Measurements from ENCODE around the gene MCOLN2. TPM values are rescaled to one million over a fixed set of nuclear protein-coding genes. Genes with fewer than 3 reads are reported as not detected.
A peak's percentile ranks its signal among the peaks of the same experiment; 100 is the strongest.

The MCOLN2 gene
- total RNA-seq, 1 donor = 1.7 TPM

DNA sequence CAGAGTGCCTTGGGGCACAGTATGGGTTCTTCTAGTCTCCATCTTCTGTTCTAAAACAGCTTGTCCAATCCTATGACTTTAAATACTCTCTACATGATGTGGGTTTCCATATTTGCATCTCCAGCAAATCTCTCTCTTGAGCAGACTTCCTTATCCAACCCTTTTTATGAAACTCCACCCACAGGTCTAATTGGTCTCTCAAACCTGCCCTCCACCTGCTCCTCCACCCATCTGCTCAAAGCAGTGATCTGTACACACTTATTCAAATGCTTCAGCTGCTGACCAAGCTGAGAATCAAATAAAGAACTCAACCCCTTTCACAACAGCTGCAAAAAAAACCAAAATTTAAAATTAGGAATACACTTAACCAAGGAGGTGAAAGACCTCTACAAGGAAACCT lies 11.5 kb downstream of the MCOLN2 start:
- DNase-seq (ENCODE audit: low read depth) = no peak
- TF ChIP-seq, protein P1, sequence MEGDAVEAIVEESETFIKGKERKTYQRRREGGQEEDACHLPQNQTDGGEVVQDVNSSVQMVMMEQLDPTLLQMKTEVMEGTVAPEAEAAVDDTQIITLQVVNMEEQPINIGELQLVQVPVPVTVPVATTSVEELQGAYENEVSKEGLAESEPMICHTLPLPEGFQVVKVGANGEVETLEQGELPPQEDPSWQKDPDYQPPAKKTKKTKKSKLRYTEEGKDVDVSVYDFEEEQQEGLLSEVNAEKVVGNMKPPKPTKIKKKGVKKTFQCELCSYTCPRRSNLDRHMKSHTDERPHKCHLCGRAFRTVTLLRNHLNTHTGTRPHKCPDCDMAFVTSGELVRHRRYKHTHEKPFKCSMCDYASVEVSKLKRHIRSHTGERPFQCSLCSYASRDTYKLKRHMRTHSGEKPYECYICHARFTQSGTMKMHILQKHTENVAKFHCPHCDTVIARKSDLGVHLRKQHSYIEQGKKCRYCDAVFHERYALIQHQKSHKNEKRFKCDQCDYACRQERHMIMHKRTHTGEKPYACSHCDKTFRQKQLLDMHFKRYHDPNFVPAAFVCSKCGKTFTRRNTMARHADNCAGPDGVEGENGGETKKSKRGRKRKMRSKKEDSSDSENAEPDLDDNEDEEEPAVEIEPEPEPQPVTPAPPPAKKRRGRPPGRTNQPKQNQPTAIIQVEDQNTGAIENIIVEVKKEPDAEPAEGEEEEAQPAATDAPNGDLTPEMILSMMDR (IDR thresholded peaks at IDR 0.05; ENCODE audit: insufficient read depth, low read depth, low read length) = no peak
- no peak overlapping the region for H3K4me3 ChIP-seq (ENCODE audit: low read depth, low read length)

DNA sequence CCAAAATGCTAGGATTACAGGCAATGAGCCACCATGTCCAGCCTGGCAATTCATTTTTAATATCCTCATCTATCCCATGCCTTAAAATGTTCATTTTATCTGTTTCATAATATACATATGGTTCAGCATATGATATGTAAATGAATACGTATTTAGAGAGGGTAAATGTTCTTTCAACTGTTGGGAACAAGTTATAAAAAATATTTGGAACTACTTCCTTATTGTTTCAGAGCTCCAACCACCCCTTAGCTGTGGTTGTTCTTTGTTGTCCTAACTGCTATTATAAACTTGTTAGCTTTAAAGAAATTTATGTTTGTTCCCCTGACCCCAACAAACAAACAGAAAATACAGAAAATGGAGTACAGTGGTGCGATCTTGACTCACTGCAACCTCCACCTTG lies 14.5 kb downstream of the MCOLN2 start:
- DNase-seq (ENCODE audit: low read depth) = no peak
- TF ChIP-seq, protein P1 (IDR thresholded peaks at IDR 0.05; ENCODE audit: insufficient read depth, low read depth, low read length) = no peak
- no peak overlapping the region for H3K4me3 ChIP-seq (ENCODE audit: low read depth, low read length)

- H3K4me3 ChIP-seq (ENCODE audit: low read depth, low read length) = no peak overlapping the region
- TF ChIP-seq, protein P1 (IDR thresholded peaks at IDR 0.05; ENCODE audit: insufficient read depth, low read depth, low read length) = no peak
- no peak for DNase-seq (ENCODE audit: low read depth)
These were observed 21.9 kb downstream of the MCOLN2 start for GRCh38 chr1:84975035-84975434.

DNA sequence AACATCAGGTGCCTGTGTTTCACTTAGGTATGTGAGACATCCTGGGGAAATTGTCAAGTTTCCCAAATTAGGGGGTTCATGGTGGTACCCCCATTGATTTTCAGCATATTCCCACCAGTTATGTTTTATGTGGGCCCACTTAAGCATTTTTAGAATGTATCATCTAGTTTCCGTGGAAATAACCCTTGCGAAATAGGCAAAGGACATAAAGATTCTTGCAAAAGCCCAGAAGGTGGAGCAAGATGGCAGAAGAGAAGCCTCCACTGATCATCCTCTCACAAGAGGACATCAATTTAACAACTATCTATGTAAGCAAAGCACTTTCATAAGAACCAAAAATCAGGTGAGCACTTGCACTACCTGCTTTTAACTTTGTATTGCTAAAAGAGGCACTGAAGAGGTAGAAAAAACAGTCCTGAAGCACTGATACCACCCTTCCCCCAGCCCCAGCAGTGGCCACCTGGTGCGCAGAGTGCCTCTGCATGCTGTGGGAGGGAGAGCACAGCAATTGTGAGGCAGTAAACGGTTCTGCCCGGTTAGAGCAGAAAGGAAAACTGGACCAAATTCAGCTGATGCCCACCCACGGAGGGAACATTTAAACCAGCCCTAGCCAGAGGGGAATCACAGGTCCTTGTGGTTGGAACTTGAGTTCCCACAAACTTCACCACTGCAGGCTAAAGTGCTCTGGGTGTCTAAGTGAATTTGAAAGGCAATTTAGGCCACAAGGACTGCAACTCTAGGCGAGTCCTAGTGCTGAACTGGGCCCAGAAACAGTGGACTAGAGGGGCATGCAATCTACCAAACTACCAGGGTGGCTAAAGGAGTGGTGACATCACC lies 23.2 kb downstream of the MCOLN2 start:
- DNase-seq (ENCODE audit: low read depth) = peak; percentile 66
- TF ChIP-seq, protein P1 (IDR thresholded peaks at IDR 0.05; ENCODE audit: insufficient read depth, low read depth, low read length) = no peak
- no peak overlapping the region for H3K4me3 ChIP-seq (ENCODE audit: low read depth, low read length)

- H3K4me3 ChIP-seq (ENCODE audit: low read depth, low read length) = no peak overlapping the region
- TF ChIP-seq, protein P1 (IDR thresholded peaks at IDR 0.05; ENCODE audit: insufficient read depth, low read depth, low read length) = no peak
- DNase-seq (ENCODE audit: low read depth) = peak; percentile 26
These were observed 24.4 kb downstream of the MCOLN2 start for GRCh38 chr1:84972377-84972987.

- no peak overlapping the region for H3K4me3 ChIP-seq (ENCODE audit: low read depth, low read length)
- TF ChIP-seq, protein P1 (IDR thresholded peaks at IDR 0.05; ENCODE audit: insufficient read depth, low read depth, low read length) = no peak
- DNase-seq (ENCODE audit: low read depth) = no peak
These were observed 25.0 kb downstream of the MCOLN2 start for GRCh38 chr1:84971957-84972356.
